ENCODE results near the gene COPS3.

GRCh38 chr17:17203173-17203730 lies 77.8 kb downstream of the COPS3 start:
- TF ChIP-seq CTCF (IDR thresholded peaks at IDR 0.05) (no peak), POLR2A (IDR thresholded peaks at IDR 0.05) (no peak), EP300 (IDR thresholded peaks at IDR 0.05) (no peak), POLR2AphosphoS5 (IDR thresholded peaks at IDR 0.05) (no peak)
